Activated CD4-positive, CD25-positive, alpha-beta regulatory T cell treated with anti-CD3 and anti-CD28 coated beads, Interleukin-2, amount 50 U/mL, for 16 hours (primary cell): ENCODE data around the gene GFY.
"Not testable (repeated sequence)": the region's sequence is repeated elsewhere in the genome, so short reads cannot be mapped to it uniquely, and the experiment has no call there.

ENCODE experiments used
- DNase-seq: peaks from one replicate; pipeline ENCODE4 v3.0.0-alpha.2; 2020; ENCODE audit warnings: low read depth, low spot score

Gene GFY

DNA sequence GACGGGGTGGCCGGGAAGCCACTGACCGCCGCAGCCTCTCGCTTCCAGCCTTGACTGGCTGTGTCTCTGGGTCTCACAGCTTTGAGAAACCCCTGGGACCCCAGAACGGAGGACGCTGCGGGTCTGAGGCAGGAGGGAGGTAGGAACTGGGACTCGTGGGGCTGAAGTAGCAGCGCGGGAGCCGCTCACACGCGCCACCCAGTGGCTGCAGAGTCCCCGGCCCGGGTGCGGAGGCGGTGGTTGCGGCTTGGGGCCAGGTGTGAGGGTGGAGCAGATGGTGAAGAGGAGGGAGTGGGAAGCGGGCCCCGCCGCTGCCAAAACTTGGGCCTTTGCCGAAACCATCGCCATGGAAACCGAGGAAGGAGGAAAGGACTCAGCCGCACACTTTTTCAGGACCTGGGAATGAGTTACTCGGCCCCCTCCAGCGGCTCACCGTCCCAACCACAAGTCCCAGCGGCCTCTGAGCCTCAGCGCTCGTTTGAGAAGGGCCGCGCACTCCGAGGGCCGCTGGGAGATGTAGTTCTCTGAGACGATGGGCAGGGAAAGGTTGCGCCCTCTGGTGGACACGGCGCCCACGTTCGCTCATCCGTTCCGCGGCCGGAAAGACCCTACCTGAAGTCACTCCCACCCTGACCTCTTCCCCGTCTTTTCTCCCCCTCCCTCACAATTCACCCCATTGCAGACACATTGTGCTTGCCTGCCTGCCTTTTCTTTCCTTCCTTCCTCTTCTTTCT, 18.3 kb downstream of the GFY start:
- peak; percentile 84 for DNase-seq

DNA sequence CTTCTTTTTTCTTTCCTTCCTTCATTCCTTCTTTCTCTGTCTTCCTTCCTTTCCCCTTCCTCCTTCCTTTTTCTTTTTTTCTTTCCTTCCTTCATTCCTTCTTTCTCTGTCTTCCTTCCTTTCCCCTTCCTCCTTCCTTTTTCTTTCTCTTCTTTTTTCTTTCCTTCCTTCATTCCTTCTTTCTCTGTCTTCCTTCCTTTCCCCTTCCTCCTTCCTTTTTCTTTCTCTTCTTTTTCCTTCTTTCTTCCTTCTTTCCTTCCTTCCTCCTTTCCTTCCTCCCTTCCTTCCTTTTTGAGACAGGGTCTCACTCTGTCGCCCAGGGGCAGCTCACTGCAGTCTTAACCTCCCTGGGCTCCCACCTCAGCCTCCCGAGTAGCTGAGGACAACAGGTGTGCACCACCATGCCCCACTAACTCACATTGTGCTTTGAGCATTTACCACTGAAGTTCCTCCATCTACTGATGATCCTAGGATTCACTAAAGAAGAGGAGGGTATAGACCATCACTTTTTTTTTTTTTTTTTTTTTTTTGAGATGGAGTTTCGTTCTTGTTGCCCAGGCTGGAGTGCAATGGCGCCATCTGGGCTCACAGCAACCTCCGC, 19.0 kb downstream of the GFY start:
- DNase-seq = not testable (repeated sequence)

DNA sequence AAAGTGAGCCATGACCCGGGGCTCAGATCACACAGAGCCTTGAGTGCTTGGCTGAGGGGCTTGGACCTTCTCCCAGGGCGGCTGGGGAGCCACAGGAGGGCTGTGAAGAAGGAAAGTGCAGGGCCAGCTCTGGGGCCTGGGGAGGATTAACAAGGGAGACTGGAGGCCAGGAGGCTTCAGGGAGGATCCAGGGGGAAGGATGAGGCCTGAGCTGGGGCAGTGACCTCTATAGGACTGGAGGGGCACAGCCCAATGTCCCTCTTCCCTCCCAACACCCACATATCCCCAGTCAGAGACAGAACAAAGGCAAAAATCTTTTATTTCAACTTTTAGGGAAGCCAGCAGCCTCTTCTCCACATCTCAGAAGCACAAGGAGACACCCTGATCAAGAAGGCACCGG, 20.8 kb downstream of the GFY start:
- DNase-seq = no peak

DNA sequence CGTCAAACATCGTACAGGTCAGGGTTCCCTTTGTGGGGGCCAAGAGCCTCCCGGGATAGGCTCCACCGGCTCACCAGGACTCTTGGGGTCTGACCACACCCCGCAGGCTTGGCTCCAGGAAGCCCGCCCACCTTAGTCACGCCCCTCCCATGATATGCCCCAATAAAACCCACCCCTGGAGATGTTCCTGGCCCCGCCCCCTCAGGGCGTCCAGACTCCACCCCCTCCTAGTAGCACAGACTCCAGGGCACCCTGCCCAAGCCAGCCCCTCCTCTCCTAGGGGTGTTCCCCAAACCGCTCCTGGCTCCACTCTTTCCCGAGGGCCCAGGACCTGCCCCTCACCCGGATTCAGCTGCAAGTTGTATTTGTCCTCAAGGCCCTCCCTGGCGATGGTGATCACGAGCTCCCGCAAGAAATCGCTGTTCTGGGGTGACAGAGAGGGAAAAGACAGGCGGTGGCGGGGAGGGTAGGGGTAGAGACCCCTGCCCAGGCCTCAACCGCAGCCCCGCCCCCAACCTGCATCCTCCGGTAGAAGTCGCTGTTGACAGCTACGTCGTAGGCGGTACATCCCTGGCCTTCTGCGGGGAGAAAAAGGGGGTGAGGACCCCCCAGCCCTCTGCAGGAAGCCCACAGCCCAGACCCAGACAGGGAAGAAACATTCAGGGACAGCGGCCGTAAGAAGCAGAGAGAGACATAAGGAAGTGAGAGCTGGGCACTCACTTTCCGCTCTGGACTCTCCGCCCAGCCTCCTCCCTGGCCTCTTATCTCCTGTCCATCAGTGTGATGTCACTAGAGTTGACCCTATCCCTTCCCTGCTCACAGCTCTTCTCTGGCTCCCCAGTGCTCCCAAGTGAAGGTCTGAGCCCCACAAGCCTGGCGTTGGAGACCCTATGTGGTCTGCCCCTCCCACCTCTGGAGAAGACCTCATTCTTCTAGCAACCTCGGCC, 22.6 kb downstream of the GFY start:
- DNase-seq = no peak

DNA sequence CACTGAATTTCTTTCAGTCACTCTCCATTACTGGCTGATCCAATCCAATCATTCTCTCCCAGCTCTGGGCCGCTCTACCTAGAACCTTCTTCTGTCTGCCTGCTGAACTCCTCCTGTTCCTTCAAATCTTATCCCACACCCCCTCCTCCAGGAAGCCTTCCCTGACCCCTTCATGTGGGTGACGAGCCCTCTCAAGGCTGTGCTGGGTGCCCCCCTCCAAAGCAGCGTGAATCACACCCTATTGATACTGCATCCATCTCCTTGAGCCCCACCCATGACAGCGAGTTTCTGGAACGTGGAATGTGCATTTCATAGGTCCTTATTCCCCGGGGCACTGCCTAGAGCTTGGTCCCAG, 23.2 kb downstream of the GFY start:
- no peak for DNase-seq

DNA sequence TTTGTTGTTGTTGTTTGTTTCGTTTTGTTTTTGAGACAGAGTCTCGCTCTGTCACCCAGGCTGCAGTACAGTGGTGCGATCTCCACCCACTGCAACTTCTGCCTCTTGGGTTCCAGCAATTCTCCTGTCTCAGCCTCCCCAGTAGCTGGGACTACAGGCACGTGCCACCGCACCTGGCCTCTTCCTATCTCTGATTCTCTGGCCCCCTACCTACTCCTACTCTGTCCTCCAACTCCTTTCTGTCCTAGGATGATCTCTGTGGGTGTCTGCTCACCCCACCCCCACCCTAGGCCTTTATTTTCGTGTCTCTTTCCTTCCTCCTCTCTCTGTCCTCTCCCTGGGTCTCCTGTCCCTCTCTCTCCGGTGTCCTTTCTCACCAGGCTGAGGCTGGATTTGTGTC, 25.2 kb downstream of the GFY start:
- no peak for DNase-seq

DNA sequence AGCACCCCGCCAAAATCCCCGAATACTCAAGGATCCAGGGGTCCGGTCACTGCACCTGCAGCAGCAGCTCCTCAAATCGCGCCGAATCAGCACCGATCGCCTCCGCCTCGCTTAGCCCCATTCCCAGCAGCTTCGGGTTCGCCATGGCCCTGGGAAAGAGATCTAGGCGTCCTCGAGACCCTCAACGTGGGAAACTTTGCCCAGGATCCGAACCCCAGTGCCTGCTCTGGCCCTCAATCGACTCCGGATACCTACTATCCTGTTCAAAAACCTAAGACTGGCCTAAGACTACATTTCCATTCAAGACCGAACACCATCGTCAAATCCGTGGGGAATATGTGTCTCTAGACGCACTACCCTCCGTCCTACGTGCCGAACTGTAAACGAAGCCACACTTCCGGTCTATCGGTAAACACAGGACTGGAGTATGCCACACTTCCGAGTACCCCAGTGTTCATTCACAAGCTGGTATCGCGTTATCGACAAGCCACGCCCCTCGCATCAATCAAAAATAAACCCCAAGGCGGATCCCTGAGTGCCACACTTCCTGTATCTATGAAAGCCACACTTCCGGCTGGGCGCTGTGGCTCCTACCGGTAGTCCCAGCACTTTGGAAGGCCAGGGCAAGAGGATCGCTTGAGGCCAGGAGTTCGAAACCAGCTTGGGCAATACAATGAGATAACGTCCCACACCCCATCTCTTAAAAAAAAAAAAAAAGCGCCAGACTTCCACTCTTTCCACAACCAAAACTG, 26.4 kb downstream of the GFY start, which contains the start of gene PIH1D1:
Gene PIH1D1 (minus strand): TSS at position 385 of the 752 bp plus-strand sequence. CDS start 240 bp downstream, at position 145.
- DNase-seq = peak; percentile 91

DNA sequence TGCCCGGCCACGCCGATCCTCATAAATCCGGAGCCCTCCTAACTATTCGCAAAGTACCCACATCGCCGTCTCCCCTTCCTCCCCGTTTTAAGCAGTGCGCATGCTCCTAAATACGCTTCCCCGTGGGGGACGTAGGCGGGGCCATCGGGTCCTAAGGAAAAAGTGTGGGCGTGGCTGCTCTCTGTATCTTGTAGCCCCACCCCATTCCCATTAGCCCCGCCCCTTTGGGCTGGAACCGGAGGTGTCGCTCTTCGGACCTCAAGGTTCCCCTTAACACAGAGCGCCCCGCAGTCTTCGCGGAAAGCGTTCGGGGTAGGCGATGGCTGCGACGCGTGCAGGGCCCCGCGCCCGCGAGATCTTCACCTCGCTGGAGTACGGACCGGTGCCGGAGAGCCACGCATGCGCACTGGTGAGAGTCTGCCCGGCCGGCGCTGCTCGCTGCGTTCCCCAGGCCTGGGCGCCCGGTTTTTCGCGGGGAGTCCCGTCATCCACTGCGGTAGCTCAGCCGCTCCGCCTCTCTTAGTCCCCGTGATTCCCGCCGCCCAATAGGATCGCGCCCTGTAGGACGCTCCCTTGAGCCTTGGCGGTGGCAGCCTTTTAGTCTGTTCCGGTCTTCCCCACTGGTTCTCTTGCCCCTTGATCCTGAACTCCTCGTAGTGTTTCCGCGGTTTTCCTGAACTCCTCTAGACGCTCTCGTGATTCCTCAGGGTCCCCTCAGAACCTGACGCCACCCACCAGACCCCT, 28.0 kb downstream of the GFY start, which contains the start of gene ALDH16A1:
Gene ALDH16A1 (plus strand): TSS at position 213 of the 744 bp plus-strand sequence. CDS start 107 bp downstream, at position 320.
- peak; percentile 96 for DNase-seq

DNA sequence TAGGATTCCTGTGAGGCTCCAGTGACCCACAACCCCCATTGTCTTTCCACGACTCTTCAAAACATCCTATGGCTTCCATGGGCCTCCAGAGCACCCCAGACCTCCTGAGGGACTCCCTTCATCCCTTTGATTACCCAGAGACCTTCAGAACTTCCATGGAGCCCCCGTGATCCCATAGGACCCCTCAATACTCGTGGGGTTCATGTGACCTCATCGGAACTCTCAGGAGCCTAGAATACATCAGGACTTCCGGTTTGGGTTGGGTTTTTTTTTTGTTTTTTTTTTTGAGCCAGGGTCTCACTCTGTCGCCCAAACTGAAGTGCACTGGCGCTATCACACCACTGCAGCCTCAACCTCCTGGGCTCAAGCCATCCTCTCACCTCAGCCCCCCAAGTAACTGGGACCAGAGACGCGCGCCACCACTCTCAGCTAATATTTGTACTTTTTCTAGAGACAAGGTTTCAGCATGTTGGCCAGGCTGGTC, 28.6 kb downstream of the GFY start:
- DNase-seq = no peak

DNA sequence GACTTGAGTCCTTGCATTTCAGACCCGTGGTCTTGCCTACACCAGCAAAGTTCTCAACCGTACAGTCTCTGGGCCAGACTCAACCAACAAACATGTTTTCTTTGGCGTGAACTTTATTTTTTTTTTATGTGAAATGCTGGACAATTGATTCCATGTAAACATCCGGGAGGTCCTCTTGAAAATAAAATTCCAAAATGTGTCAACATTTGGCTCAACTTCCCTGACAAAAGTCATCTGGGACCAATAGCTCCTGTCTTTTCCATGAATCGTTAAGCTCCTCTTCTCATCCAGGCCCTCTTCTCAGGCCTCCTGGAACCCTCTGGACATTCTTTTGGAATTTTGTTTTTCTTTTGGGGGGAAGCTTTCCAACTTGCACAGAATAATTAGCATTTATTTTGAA, 30.6 kb downstream of the GFY start:
- DNase-seq = no peak

DNA sequence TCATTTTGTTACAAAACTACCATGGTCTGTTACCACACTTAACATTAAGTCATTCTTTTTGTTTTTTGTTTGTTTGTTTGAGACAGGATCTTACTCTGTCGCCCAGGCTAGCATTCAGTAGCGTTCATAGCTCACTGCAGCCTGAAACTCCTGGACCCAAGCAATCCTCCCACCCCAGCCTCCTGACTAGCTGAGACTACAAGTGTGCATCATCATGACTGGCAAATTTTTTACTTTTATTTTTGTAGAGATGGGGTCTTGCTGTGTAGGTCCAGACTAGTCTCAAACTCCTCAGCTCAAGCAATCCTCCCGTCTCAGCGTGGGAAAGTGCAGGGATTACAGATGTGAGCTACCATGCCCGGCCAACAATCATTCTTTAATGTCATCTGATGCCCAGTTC, 31.1 kb downstream of the GFY start:
- DNase-seq = no peak

DNA sequence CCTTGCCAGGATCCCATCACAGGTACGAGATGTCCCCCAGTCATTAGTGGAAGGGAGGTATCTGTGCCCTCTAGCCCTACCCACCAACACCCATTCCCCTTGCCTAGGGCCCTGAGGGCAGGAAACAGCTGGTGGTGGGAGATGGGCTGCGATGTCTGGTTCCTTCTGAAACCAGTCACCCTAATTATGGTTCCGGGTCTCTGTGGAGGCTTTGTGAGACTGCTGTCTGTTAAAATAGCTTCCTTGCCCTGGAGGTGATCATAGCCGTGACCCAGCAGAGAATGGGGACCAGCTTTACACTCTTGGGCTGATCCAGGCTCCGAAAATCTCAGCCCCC, 33.3 kb downstream of the GFY start:
- no peak for DNase-seq

DNA sequence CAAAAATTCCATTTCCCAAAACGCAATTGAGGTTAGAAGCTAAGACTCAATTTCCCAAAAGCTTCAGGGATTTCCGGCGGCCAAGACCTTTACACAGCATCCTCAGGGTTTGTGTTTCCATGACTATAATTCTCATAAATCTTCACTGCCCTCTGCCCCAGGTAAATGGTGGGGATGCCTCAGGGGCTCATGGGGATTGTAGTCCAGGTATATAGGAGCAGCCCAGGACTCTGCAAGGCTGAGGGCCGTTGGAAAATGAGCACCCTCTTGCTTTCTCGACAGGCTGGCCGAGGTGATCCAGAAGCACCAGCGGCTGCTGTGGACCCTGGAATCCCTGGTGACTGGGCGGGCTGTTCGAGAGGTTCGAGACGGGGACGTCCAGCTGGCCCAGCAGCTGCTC, 34.2 kb downstream of the GFY start:
- DNase-seq = no peak

DNA sequence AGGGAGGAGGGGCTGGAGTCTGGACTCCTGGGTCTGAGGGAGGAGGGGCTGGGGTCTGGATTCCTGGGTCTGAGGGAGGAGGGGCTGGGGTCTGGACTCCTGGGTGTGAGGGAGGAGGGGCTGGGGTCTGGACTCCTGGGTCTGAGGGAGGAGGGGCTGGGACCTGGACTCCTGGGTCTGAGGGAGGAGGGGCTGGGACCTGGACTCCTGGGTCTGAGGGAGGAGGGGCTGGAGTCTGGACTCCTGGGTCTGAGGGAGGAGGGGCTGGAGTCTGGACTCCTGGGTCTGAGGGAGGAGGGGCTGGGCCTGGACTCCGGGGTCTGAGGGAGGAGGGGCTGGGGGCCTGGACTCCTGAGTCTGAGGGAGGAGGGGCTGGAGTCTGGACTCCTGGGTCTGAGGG, 35.9 kb downstream of the GFY start:
- not testable (repeated sequence) for DNase-seq

DNA sequence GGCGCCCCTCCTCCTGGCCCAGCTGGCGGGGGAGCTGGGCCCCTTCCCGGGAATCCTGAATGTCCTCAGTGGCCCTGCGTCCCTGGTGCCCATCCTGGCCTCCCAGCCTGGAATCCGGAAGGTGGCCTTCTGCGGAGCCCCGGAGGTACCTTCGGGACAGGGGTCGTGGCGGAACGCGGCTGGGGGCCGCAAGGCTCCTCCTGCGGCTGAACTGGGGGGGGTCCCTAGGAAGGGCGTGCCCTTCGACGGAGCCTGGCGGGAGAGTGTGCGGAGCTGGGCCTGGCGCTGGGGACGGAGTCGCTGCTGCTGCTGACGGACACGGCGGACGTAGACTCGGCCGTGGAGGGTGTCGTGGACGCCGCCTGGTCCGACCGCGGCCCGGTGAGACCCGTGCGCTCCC, 36.5 kb downstream of the GFY start:
- DNase-seq = no peak

DNA sequence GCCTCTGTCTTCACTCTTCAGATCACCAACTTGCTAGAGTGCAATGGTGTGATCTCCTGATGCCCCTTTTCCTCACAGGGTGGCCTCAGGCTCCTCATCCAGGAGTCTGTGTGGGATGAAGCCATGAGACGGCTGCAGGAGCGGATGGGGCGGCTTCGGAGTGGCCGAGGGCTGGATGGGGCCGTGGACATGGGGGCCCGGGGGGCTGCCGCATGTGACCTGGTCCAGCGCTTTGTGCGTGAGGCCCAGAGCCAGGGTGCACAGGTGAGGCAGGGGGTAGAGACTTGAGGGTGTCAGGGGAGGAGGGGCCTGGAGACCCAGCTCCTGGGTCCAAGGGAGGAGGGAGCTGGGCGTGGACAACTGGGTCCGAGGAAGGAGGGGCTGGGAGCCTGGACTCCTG, 37.3 kb downstream of the GFY start:
- no peak for DNase-seq

DNA sequence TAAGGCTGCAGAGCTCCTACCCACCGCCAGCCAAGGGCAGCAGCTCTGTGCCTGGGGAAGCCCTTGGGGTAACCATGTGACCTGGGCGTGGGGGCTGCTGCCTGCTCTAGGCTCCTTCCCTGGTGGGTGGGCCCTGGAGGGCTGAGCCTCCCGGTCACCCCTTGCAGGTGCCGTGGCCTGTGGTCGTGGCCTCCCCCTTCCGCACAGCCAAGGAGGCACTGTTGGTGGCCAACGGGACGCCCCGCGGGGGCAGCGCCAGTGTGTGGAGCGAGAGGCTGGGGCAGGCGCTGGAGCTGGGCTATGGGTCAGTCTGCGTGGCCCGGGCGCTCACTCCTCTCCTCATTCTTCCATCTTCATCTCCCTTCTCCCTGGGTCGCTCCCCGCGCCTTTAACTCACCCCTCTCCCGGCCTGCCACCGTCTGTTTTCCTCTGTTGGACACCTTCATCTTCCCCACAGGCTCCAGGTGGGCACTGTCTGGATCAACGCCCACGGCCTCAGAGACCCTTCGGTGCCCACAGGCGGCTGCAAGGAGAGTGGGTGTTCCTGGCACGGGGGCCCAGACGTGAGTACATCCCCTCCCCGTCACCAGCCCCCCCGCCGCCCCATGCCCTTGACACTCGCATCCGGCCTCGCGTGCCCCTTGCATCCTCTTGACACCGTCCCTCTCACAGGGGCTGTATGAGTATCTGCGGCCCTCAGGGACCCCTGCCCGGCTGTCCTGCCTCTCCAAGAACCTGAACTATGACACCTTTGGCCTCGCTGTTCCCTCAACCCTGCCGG, 39.0 kb downstream of the GFY start:
- DNase-seq = no peak

DNA sequence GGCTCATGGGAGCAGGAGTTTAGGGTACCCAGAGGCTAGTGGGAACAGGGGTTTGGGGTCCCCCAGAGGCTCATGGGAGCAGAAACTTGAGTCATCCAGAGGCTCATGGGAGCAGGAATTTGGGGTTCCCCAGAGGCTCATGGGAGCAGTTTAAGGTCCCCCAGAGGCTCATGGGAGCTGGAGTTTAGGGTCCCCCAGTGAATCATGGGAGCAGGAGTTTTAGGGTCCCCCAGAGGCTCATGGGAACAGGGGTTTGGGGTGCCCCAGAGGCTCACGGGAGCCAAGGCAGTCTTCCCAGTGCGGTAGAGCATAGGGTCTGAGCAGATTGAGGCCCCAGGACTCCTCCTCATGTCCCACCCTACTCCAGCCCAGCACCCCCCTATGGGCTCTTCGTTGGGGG, 40.2 kb downstream of the GFY start:
- no peak for DNase-seq

DNA sequence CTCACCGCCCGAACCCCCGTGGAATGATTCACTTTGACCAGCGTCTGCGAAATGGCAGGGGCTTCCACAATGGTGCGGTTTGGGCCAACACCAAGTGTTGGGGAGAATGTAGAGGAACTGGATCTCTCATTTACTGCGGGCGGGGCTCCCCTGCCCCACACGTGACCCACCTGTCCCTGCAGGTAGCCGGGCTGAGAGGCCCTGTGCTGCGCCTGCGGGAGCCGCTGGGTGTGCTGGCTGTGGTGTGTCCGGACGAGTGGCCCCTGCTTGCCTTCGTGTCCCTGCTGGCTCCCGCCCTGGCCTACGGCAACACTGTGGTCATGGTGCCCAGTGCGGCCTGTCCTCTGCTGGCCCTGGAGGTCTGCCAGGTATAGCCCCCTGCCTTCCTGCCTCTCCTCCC, 43.0 kb downstream of the GFY start:
- no peak for DNase-seq
